ENCODE results near the gene TAC3.

Gene TAC3

GRCh38 chr12:56989861-56990610 is 26.3 kb downstream of the TAC3 start:
- TF ChIP-seq CTCF (conservative IDR thresholded peaks at IDR 0.05; ENCODE audit: low read length) (no peak), EZH2phosphoT487 (IDR thresholded peaks at IDR 0.05; ENCODE audit: borderline replicate concordance) (no peak)
- peaks cover 16% of the 10 kb centered on the region for H3K4me1 ChIP-seq (ENCODE audit: insufficient read depth, low read length, poor library complexity, severe bottlenecking)
- no peak overlapping the region for H3K4me2 ChIP-seq (ENCODE audit: low read depth, low read length, poor library complexity, severe bottlenecking)
- H4K20me1 ChIP-seq (ENCODE audit: insufficient read depth, low read length, poor library complexity, severe bottlenecking), result no peaks in the 10 kb centered on the region
- no peaks in the 10 kb centered on the region; the same call in 1 of the 2 replicates for H3F3A ChIP-seq (ENCODE audit: low read depth)
- H3K27me3 ChIP-seq (ENCODE audit: insufficient read depth, low read length, poor library complexity, severe bottlenecking), result no peaks in the 10 kb centered on the region
- no peaks in the 10 kb centered on the region for H3K79me2 ChIP-seq (ENCODE audit: insufficient read depth, low read length)
- H3K9ac ChIP-seq (ENCODE audit: low read depth, low read length, poor library complexity, severe bottlenecking), result no peak overlapping the region
- no peaks in the 10 kb centered on the region for H3K36me3 ChIP-seq (ENCODE audit: insufficient read depth, low read length)
- no peak overlapping the region for H3K4me3 ChIP-seq (ENCODE audit: low read length, poor library complexity, severe bottlenecking)
- no peak overlapping the region for H2AFZ ChIP-seq (ENCODE audit: low read length)
- no peaks in the 10 kb centered on the region for H3K9me3 ChIP-seq (ENCODE audit: insufficient read depth, low read depth, low read length)
- no peaks in the 10 kb centered on the region for H3K9me2 ChIP-seq (replicated peaks; ENCODE audit: low read depth, low read length)

DNA sequence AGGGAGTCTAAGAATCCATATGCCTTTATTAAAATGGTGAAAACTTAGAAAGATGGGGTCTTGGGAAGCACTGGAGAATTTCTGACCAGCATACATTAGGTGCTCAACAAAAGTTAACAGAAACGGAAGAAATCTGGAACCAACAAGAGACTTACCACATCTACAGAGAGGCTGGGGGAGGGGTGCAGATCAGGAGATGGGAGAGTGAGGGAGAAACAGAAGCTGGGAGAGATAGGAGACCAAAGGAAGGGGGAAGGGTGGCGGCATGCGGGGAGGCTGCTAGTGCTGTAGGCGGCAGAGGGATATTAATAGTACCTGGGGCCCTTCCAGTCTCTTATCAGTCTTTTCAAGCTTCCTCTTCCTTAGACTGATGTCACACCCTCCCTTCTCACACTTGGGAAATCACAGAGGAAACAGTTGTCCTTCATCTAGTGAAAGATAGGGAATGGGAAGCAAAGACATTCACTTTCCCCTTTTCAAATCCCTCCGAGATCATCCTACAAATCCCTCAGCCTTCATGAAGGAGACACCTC is 28.1 kb downstream of the TAC3 start:
- Histone ChIP-seq H3K4me1 (ENCODE audit: insufficient read depth, low read length, poor library complexity, severe bottlenecking) (peaks cover 16% of the 10 kb centered on the region), H2AFZ (ENCODE audit: low read length) (no peak overlapping the region), H3K4me2 (ENCODE audit: low read depth, low read length, poor library complexity, severe bottlenecking) (no peak overlapping the region)

GRCh38 chr12:56987551-56988053 is 28.7 kb downstream of the TAC3 start:
- Histone ChIP-seq H3K36me3 (ENCODE audit: insufficient read depth, low read length) (no peaks in the 10 kb centered on the region), H3K9me3 (ENCODE audit: insufficient read depth, low read depth, low read length) (no peaks in the 10 kb centered on the region), H2AFZ (ENCODE audit: low read length) (peak overlapping the region; percentile 42; the same call in 1 of the 2 replicates), H4K20me1 (ENCODE audit: insufficient read depth, low read length, poor library complexity, severe bottlenecking) (no peaks in the 10 kb centered on the region), H3K9ac (ENCODE audit: low read depth, low read length, poor library complexity, severe bottlenecking) (no peak overlapping the region), H3K9me2 (replicated peaks; ENCODE audit: low read depth, low read length) (no peaks in the 10 kb centered on the region), H3K27me3 (ENCODE audit: insufficient read depth, low read length, poor library complexity, severe bottlenecking) (no peaks in the 10 kb centered on the region), H3F3A (ENCODE audit: low read depth) (no peaks in the 10 kb centered on the region; the same call in 1 of the 2 replicates), H3K79me2 (ENCODE audit: insufficient read depth, low read length) (no peaks in the 10 kb centered on the region), H3K4me3 (ENCODE audit: low read length, poor library complexity, severe bottlenecking) (no peak overlapping the region), H3K4me2 (ENCODE audit: low read depth, low read length, poor library complexity, severe bottlenecking) (no peak overlapping the region), H3K4me1 (ENCODE audit: insufficient read depth, low read length, poor library complexity, severe bottlenecking) (peaks cover 16% of the 10 kb centered on the region)
- TF ChIP-seq CTCF (conservative IDR thresholded peaks at IDR 0.05; ENCODE audit: low read length) (peak; percentile 95), EZH2phosphoT487 (IDR thresholded peaks at IDR 0.05; ENCODE audit: borderline replicate concordance) (no peak)

More for the DNA sequence above, 28.1 kb downstream of the TAC3 start:
- TF ChIP-seq CTCF (conservative IDR thresholded peaks at IDR 0.05; ENCODE audit: low read length), result no peak
- no peak for TF ChIP-seq EZH2phosphoT487 (IDR thresholded peaks at IDR 0.05; ENCODE audit: borderline replicate concordance)
- Histone ChIP-seq H4K20me1 (ENCODE audit: insufficient read depth, low read length, poor library complexity, severe bottlenecking) (no peaks in the 10 kb centered on the region), H3K79me2 (ENCODE audit: insufficient read depth, low read length) (no peaks in the 10 kb centered on the region), H3K4me3 (ENCODE audit: low read length, poor library complexity, severe bottlenecking) (no peak overlapping the region), H3K9me2 (replicated peaks; ENCODE audit: low read depth, low read length) (no peaks in the 10 kb centered on the region), H3K9me3 (ENCODE audit: insufficient read depth, low read depth, low read length) (no peaks in the 10 kb centered on the region), H3K9ac (ENCODE audit: low read depth, low read length, poor library complexity, severe bottlenecking) (no peak overlapping the region), H3K36me3 (ENCODE audit: insufficient read depth, low read length) (no peaks in the 10 kb centered on the region), H3K27me3 (ENCODE audit: insufficient read depth, low read length, poor library complexity, severe bottlenecking) (no peaks in the 10 kb centered on the region), H3F3A (ENCODE audit: low read depth) (no peaks in the 10 kb centered on the region; the same call in 1 of the 2 replicates)

Measured in Loucy (cell line).